Measurements from ENCODE around the gene RANBP17. TPM values are rescaled to one million over a fixed set of nuclear protein-coding genes. Genes with fewer than 3 reads are reported as not detected.

Gene RANBP17
- total and polyA plus RNA-seq, 2 of the 4 experiments (the other 2 are of a cell fraction) = 8.2 to 29.0 TPM

DNA sequence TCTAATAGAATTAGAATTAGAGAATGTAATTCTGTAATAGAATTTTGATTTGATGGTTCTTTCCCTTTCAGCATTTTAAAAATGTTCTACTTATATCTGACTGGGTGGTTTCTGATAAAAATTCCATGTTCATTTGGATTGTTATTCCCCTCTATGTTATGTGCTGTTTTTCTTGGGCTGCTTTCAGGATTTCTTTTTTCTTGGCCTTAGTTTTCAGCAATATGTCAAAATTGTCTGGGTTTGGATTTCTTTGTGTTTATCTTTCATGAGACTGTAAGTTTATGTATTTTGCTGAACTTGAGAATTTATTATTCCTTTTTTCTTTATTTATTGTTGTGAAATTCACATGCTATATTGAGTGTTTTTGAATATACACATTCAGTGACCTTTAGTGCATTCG lies 189.1 kb downstream of the RANBP17 start:
- Histone ChIP-seq H2AK9ac (replicated peaks; ENCODE audit: low read depth, low read length, poor library complexity) (no peak overlapping the region), H3K9me1 (ENCODE audit: insufficient read depth, low read length) (no peaks in the 10 kb centered on the region), H3K36me3 (ENCODE audit: control insufficient read depth, insufficient read depth, low read length) (no peaks in the 10 kb centered on the region), H3K56ac (ENCODE audit: extremely low read depth, insufficient read depth, low read length) (no peak overlapping the region), H3K4me1 (ENCODE audit: control insufficient read depth, insufficient read depth, low read length) (no peaks in the 10 kb centered on the region), H3K4me3 (ENCODE audit: insufficient read depth, low read depth, low read length) (no peak overlapping the region), H2BK20ac (ENCODE audit: low read depth, low read length) (no peak overlapping the region), H2BK120ac (ENCODE audit: low read depth, low read length) (no peak overlapping the region), H3K4ac (ENCODE audit: low read depth, low read length) (no peak overlapping the region), H4K20me1 (ENCODE audit: insufficient read depth, low read length) (no peaks in the 10 kb centered on the region), H3K9me3 (ENCODE audit: control insufficient read depth, insufficient read depth, low read length) (no peaks in the 10 kb centered on the region; the same call in 1 of the 2 replicates), H3K14ac (replicated peaks; ENCODE audit: low read depth, low read length) (no peak overlapping the region), H2AFZ (replicated peaks; ENCODE audit: low read length, poor library complexity) (no peak overlapping the region), H3K27ac (ENCODE audit: insufficient read depth, low read length) (no peak overlapping the region), H4K5ac (ENCODE audit: low read depth, low read length) (no peak overlapping the region), H3K18ac (ENCODE audit: low read depth, low read length) (no peak overlapping the region), H3K79me1 (ENCODE audit: low read depth in 1 of 2, low read length in 2 of 2) (no peaks in the 10 kb centered on the region; a peak in 1 of 4 replicates), H3K4me2 (ENCODE audit: low read depth, low read length) (no peak overlapping the region), H4K91ac (ENCODE audit: insufficient read depth, low read depth, low read length) (no peak overlapping the region), H3K23ac (ENCODE audit: low read depth, low read length) (no peak overlapping the region), H2BK5ac (ENCODE audit: low read depth, low read length, poor library complexity, severe bottlenecking) (no peak overlapping the region), H2AK5ac (ENCODE audit: low read depth, low read length) (no peak overlapping the region), H3K27me3 (ENCODE audit: control insufficient read depth, insufficient read depth, low read length) (no peaks in the 10 kb centered on the region), H2BK15ac (ENCODE audit: low read depth, low read length) (no peak overlapping the region), H3K9ac (ENCODE audit: low read depth, low read length) (no peak overlapping the region), H4K8ac (ENCODE audit: low read depth in 2 of 2, low read length in 2 of 2) (no peak overlapping the region)
- in situ Hi-C loops (cut with MboI; ENCODE audit: low sequenced_read_pairs) = no loop called here
- no CpG with 5 or more reads among the region's 1 CpG for WGBS, 2 experiments (ENCODE audit: extremely low coverage in 2 of 2, insufficient read length in 1 of 2)
- no TSS peak for BruUV-seq (replicated peaks)
- TF ChIP-seq, protein P1, sequence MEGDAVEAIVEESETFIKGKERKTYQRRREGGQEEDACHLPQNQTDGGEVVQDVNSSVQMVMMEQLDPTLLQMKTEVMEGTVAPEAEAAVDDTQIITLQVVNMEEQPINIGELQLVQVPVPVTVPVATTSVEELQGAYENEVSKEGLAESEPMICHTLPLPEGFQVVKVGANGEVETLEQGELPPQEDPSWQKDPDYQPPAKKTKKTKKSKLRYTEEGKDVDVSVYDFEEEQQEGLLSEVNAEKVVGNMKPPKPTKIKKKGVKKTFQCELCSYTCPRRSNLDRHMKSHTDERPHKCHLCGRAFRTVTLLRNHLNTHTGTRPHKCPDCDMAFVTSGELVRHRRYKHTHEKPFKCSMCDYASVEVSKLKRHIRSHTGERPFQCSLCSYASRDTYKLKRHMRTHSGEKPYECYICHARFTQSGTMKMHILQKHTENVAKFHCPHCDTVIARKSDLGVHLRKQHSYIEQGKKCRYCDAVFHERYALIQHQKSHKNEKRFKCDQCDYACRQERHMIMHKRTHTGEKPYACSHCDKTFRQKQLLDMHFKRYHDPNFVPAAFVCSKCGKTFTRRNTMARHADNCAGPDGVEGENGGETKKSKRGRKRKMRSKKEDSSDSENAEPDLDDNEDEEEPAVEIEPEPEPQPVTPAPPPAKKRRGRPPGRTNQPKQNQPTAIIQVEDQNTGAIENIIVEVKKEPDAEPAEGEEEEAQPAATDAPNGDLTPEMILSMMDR (conservative IDR thresholded peaks at IDR 0.05; ENCODE audit: low read depth, low read length) = no peak
- TF ChIP-seq MAZ (IDR thresholded peaks at IDR 0.05; ENCODE audit: borderline replicate concordance, low read depth, low read length) (no peak), SMC3 (IDR thresholded peaks at IDR 0.05; ENCODE audit: low read depth, low read length) (no peak)
- CTCF ChIA-PET = interaction anchor here (0.6 kb wide), 1 partner anchor 310 kb away, joined by 7 read pairs; no protein-coding TSS in a partner anchor
- ATAC-seq (ENCODE audit: low read depth) = no peak
- intact Hi-C loops (cut with micrococcal nuclease) = no loop called here
- dilution Hi-C loops (cut with HindIII; ENCODE audit: low sequenced_read_pairs, unreplicated experiment) = no loop called here
- POLR2A ChIA-PET (ENCODE audit: unreplicated experiment) = no interaction called here
- DNase-seq = no peak

Data from IMR-90 (cell line).